HUES48 (cell line): Measurements from ENCODE around the gene FGFR1OP2.

Experiments
- H3K27ac ChIP-seq: one replicate; pipeline ENCODE4 v1.7.0; 2013; ENCODE audit warnings: low read depth, low read length, inconsistent platforms
- H3K27me3 ChIP-seq: 2 replicates; pipeline ENCODE4 v1.6.1; 2013; ENCODE audit warnings: mild to moderate bottlenecking, low read length; ENCODE audit not compliant: control insufficient read depth, insufficient read depth
- H3K36me3 ChIP-seq: 2 replicates; pipeline ENCODE4 v1.6.1; 2013; ENCODE audit warnings: low read length; ENCODE audit not compliant: control insufficient read depth, insufficient read depth
- H3K4me1 ChIP-seq: 2 replicates; pipeline ENCODE4 v1.6.1; 2013; ENCODE audit warnings: mild to moderate bottlenecking, low read length; ENCODE audit not compliant: control insufficient read depth, insufficient read depth
- H3K4me3 ChIP-seq: 2 replicates; pipeline ENCODE4 v1.5.1; 2013; ENCODE audit warnings: mild to moderate bottlenecking, low read depth, low read length
- H3K9ac ChIP-seq: 2 replicates; pipeline ENCODE4 v1.6.1; 2013; ENCODE audit warnings: mild to moderate bottlenecking, low read depth, low read length, moderate library complexity
- H3K9me3 ChIP-seq: 2 replicates; pipeline ENCODE4 v1.6.1; 2013; ENCODE audit warnings: low read length; ENCODE audit not compliant: control insufficient read depth, insufficient read depth

Gene FGFR1OP2

DNA sequence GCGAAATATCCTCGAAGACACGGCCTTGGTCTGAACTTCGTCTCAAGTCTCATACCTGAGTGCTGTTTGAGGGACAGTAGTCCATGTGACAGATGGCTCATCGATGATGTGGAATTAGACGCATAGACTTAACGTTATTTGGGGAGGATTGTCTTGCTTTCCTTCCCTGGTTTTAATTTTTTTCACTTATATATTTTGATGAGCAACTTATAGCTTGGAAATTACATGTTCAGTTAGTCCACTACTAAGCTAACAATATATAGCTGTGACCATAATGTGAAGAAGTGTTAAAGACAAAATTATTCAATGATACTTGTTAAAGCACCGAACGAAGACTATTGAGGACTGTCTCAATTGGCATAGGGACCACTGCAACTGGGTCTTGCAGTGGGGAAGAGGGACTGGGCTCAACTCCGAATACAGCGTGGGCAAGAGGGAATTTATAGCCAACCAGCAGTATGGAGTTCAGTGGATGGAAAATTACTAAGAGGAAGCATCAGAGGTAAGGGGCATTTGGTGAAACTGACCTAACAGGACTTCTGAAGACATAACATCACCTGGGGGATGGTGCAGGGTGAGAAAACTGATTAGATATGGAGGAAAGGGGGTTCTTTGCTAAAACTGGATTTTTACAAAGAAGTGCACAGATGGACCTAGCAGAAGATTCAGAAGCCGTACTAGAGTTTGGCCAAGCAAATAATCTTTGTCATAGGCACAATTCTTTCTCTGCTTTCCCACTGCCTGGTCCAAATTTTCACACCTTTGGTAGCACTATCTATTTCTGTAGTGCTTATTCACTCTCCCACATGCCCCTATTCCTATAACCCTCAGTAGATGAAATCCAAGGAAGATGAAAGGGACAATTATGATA is 76.8 kb downstream of the FGFR1OP2 start:
- H3K36me3 ChIP-seq = no peaks in the 10 kb centered on the region
- no peaks in the 10 kb centered on the region for H3K9me3 ChIP-seq
- H3K4me3 ChIP-seq = peak overlapping the region; percentile 81
- H3K9ac ChIP-seq = peak overlapping the region; percentile 72
- H3K4me1 ChIP-seq = peaks cover 24% of the 10 kb centered on the region
- H3K27ac ChIP-seq = peak overlapping the region; percentile 86
- no peaks in the 10 kb centered on the region for H3K27me3 ChIP-seq

DNA sequence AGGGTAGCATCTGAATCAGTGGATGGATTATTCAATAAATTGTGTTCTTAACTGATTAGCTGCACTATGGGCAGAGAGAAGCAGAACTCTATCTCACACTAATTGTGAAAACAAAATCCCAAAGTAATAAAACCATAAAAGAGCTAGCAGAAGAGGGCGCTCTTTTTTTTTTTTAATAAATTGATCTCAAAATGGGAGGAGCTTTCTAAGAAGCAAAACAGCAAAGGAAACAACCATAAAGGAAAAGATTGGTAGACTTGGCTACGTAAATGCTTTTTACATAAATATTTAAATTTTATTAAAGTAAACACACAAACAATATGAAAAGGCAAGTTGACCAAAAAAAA is 77.4 kb downstream of the FGFR1OP2 start:
- Histone ChIP-seq H3K9ac (no peak overlapping the region), H3K4me3 (no peak overlapping the region), H3K27ac (no peak overlapping the region), H3K36me3 (no peaks in the 10 kb centered on the region), H3K9me3 (no peaks in the 10 kb centered on the region), H3K4me1 (peaks cover 24% of the 10 kb centered on the region), H3K27me3 (no peaks in the 10 kb centered on the region)
